Skeletal muscle tissue (tissue), 4 donors: Measurements from ENCODE around the gene GNB5. TPM values are rescaled to one million over a fixed set of nuclear protein-coding genes. Genes with fewer than 3 reads are reported as not detected.
"Not testable (repeated sequence)": the region's sequence is repeated elsewhere in the genome, so short reads cannot be mapped to it uniquely, and the experiment has no call there.

Experiments used
- H3K27ac ChIP-seq: one replicate; pipeline ENCODE4 v1.7.0; 2013; ENCODE audit warnings: mild to moderate bottlenecking, low read depth, low read length, inconsistent platforms
- H3K27me3 ChIP-seq, 3 donors: one replicate each; pipeline ENCODE4 v1.7.0; 2013; ENCODE audit warnings: low read length in 3 of 3; ENCODE audit not compliant: control insufficient read depth in 3 of 3, insufficient read depth in 3 of 3
- H3K36me3 ChIP-seq, 3 donors: one replicate each; pipeline ENCODE4 v1.7.0; 2013; ENCODE audit warnings: low read length in 3 of 3; ENCODE audit not compliant: control insufficient read depth in 3 of 3, insufficient read depth in 3 of 3
- H3K4me1 ChIP-seq, 3 donors: one replicate each; pipeline ENCODE4 v1.7.0; 2013; ENCODE audit warnings: low read length in 3 of 3, mild to moderate bottlenecking in 3 of 3; ENCODE audit not compliant: control insufficient read depth in 3 of 3, insufficient read depth in 3 of 3
- H3K4me3 ChIP-seq, 3 donors: one replicate each; pipeline ENCODE4 v1.7.0; 2013; ENCODE audit warnings: low read length in 3 of 3
- H3K9ac ChIP-seq, 3 donors: one replicate each; pipeline ENCODE4 v1.7.0; 2013; ENCODE audit warnings: low read length in 3 of 3, mild to moderate bottlenecking in 3 of 3, moderate library complexity in 2 of 3, low read depth in 1 of 3
- H3K9me3 ChIP-seq, 3 donors: one replicate each; pipeline ENCODE4 v1.7.0; 2013; ENCODE audit warnings: low read length in 3 of 3; ENCODE audit not compliant: control insufficient read depth in 3 of 3
- total RNA-seq: library from RNA; depleted of rRNA; stranded (reverse); fragments of >200 nt; gene quantifications from one replicate; pipeline ENCODE4 v1.2.3, GENCODE V29; 2014
- donor health status: Osteomylitis.

Gene GNB5
- total RNA-seq: 2.6 TPM

- Histone ChIP-seq H3K9ac (no peak within 1 kb of the TSS), H3K4me1 (peaks cover 0 to 7% (median 6%) of the 10 kb centered on the region in 3 donors), H3K27me3 (no peaks in the 10 kb centered on the region), H3K4me3 (no peak within 1 kb of the TSS), H3K27ac (no peak within 1 kb of the TSS), H3K9me3 (no peaks in the 10 kb centered on the region), H3K36me3 (peaks cover 0 to 2% (median 0%) of the 10 kb centered on the region in 3 donors)
These were observed at the start of gene GNB5 for GRCh38 chr15:52191207-52191606. TSS of gene GNB5 (minus strand) at chr15:52191392. CDS start at chr15:52184676, 6,716 bp downstream.

GRCh38 chr15:52240166-52240565 is 49.0 kb upstream of the GNB5 start:
- no peaks in the 10 kb centered on the region for H3K9me3 ChIP-seq
- no peak overlapping the region for H3K27ac ChIP-seq
- no peaks in the 10 kb centered on the region for H3K27me3 ChIP-seq
- no peak overlapping the region for H3K9ac ChIP-seq
- no peaks in the 10 kb centered on the region for H3K4me1 ChIP-seq
- H3K4me3 ChIP-seq: no peak overlapping the region
- H3K36me3 ChIP-seq: peaks cover 0 to 13% (median 7%) of the 10 kb centered on the region in 3 donors

GRCh38 chr15:52238989-52239525 is 47.9 kb upstream of the GNB5 start:
- not testable (repeated sequence) for H3K9me3 ChIP-seq

GRCh38 chr15:52238149-52238548 is 47.0 kb upstream of the GNB5 start:
- Histone ChIP-seq H3K9me3 (no peaks in the 10 kb centered on the region), H3K4me1 (no peaks in the 10 kb centered on the region), H3K4me3 (no peak overlapping the region), H3K9ac (no peak overlapping the region), H3K27ac (no peak overlapping the region), H3K27me3 (no peaks in the 10 kb centered on the region), H3K36me3 (peaks cover 5 to 17% (median 7%) of the 10 kb centered on the region in 3 donors)

More at GRCh38 chr15:52238989-52239525, 47.9 kb upstream of the GNB5 start:
- H3K9ac ChIP-seq, H3K27ac ChIP-seq, H3K4me3 ChIP-seq, H3K27me3 ChIP-seq, H3K4me1 ChIP-seq: not testable (repeated sequence)
- peaks cover 5 to 18% (median 7%) of the 10 kb centered on the region in 3 donors for H3K36me3 ChIP-seq

GRCh38 chr15:52236013-52236412 is 44.8 kb upstream of the GNB5 start:
- Histone ChIP-seq H3K9me3 (no peaks in the 10 kb centered on the region), H3K36me3 (peaks cover 5 to 18% (median 6%) of the 10 kb centered on the region in 3 donors), H3K27ac (no peak overlapping the region), H3K9ac (no peak overlapping the region), H3K4me3 (no peak overlapping the region), H3K4me1 (no peaks in the 10 kb centered on the region), H3K27me3 (peaks cover 0 to 3% (median 0%) of the 10 kb centered on the region in 3 donors)

- Histone ChIP-seq H3K4me3 (no peak overlapping the region), H3K27ac (no peak overlapping the region), H3K27me3 (peaks cover 0 to 4% (median 0%) of the 10 kb centered on the region in 3 donors), H3K9ac (no peak overlapping the region), H3K4me1 (no peaks in the 10 kb centered on the region), H3K36me3 (peaks cover 5 to 18% (median 6%) of the 10 kb centered on the region in 3 donors), H3K9me3 (no peaks in the 10 kb centered on the region)
These were observed 43.7 kb upstream of the GNB5 start for GRCh38 chr15:52234596-52235541.

- Histone ChIP-seq H3K36me3 (peaks cover 5 to 13% (median 6%) of the 10 kb centered on the region in 3 donors), H3K9me3 (no peaks in the 10 kb centered on the region), H3K4me3 (no peak overlapping the region), H3K27ac (no peak overlapping the region), H3K4me1 (no peaks in the 10 kb centered on the region), H3K9ac (no peak overlapping the region), H3K27me3 (peaks cover 0 to 4% (median 0%) of the 10 kb centered on the region in 3 donors)
These were observed 42.2 kb upstream of the GNB5 start for GRCh38 chr15:52233405-52233804.

- H3K27me3 ChIP-seq: peaks cover 0 to 4% (median 0%) of the 10 kb centered on the region in 3 donors
- no peak overlapping the region for H3K4me3 ChIP-seq
- peaks cover 5 to 13% (median 6%) of the 10 kb centered on the region in 3 donors for H3K36me3 ChIP-seq
- H3K27ac ChIP-seq: no peak overlapping the region
- no peaks in the 10 kb centered on the region for H3K4me1 ChIP-seq
- no peak overlapping the region for H3K9ac ChIP-seq
- H3K9me3 ChIP-seq: no peaks in the 10 kb centered on the region
These were observed 41.1 kb upstream of the GNB5 start for GRCh38 chr15:52232327-52232726.

- no peaks in the 10 kb centered on the region for H3K9me3 ChIP-seq
- H3K27ac ChIP-seq: no peak overlapping the region
- H3K4me1 ChIP-seq: no peaks in the 10 kb centered on the region
- no peak overlapping the region for H3K9ac ChIP-seq
- peaks cover 0 to 4% (median 0%) of the 10 kb centered on the region in 3 donors for H3K27me3 ChIP-seq
- H3K36me3 ChIP-seq: peaks cover 5 to 7% (median 6%) of the 10 kb centered on the region in 3 donors
- no peak overlapping the region for H3K4me3 ChIP-seq
These were observed 38.9 kb upstream of the GNB5 start for GRCh38 chr15:52230073-52230472.

- no peaks in the 10 kb centered on the region for H3K4me1 ChIP-seq
- H3K4me3 ChIP-seq: no peak overlapping the region
- H3K27ac ChIP-seq: no peak overlapping the region
- no peak overlapping the region for H3K9ac ChIP-seq
- no peaks in the 10 kb centered on the region for H3K9me3 ChIP-seq
- H3K27me3 ChIP-seq: peaks cover 0 to 4% (median 0%) of the 10 kb centered on the region in 3 donors
- peaks cover 0 to 3% (median 2%) of the 10 kb centered on the region in 3 donors for H3K36me3 ChIP-seq
These were observed 37.7 kb upstream of the GNB5 start for GRCh38 chr15:52228921-52229320.
